ENCODE data around the gene PPM1B. TPM values are rescaled to one million over a fixed set of nuclear protein-coding genes. Genes with fewer than 3 reads are reported as not detected.

Gene PPM1B
- total RNA-seq, 3 donors from 2014 or later (not counting 1 experiment from before 2014, with no cell fraction given), result 79.9 to 102 (median 98.8) TPM

DNA sequence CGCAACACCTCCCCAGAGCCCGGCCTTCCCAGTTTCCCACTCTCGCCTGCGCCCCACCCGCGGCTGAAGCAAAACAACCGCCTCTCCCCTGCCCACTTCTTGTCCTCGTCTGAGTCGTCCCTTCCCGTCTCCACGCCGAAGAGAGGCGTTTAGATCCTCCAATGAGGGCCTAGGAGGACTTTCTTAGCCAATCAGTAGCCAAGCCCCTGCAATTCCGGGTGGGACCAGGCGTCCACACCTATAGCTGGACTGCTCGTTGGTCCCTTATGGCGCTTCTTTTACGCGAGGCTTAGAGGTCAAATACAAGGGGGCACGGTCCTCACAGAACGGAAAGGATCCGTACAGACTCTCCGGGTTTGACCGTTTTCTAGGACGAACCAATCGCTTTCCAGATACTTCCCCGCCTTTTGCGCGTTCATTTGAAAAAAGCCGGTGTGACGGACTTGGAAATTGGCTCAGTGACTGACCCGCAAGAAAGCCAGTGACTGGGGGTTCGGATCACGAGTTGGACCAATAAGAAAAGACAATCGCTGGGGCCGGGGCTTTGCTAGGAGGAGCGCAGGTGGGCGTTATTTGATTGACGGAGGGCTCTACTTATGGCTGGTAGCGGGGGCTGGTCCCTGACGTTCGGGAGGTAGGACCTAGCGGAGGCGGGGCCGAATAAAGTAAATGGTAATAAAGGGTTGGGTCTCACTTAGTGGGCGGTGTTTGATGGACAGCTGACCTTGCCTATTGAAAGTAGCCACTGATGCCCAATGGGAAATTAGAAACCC, 581 bp upstream of the PPM1B start:
- Histone ChIP-seq H3K27ac (ENCODE audit: low read length) (peak overlapping the region; percentile 93), H3K9me3 (ENCODE audit: control insufficient read depth, insufficient read depth, low read length) (no peaks in the 10 kb centered on the region), H3K4me1 (ENCODE audit: control insufficient read depth, insufficient read depth, low read length) (peaks cover 12% of the 10 kb centered on the region), H3K36me3 (ENCODE audit: control insufficient read depth, insufficient read depth, low read length) (no peaks in the 10 kb centered on the region), H3K27me3 (ENCODE audit: control insufficient read depth, insufficient read depth, low read length) (no peaks in the 10 kb centered on the region), H3K4me3 (ENCODE audit: low read length) (peak overlapping the region; percentile 68)
- H3K4me1 Mint-ChIP-seq, result peaks cover 33 to 42% of the 10 kb centered on the region in 2 donors
- peak overlapping the region; percentile 97 for H3K4me3 Mint-ChIP-seq
- H3K27ac Mint-ChIP-seq, result peak overlapping the region; percentile 90 to 96
- TF ChIP-seq, protein P1, sequence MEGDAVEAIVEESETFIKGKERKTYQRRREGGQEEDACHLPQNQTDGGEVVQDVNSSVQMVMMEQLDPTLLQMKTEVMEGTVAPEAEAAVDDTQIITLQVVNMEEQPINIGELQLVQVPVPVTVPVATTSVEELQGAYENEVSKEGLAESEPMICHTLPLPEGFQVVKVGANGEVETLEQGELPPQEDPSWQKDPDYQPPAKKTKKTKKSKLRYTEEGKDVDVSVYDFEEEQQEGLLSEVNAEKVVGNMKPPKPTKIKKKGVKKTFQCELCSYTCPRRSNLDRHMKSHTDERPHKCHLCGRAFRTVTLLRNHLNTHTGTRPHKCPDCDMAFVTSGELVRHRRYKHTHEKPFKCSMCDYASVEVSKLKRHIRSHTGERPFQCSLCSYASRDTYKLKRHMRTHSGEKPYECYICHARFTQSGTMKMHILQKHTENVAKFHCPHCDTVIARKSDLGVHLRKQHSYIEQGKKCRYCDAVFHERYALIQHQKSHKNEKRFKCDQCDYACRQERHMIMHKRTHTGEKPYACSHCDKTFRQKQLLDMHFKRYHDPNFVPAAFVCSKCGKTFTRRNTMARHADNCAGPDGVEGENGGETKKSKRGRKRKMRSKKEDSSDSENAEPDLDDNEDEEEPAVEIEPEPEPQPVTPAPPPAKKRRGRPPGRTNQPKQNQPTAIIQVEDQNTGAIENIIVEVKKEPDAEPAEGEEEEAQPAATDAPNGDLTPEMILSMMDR (IDR thresholded peaks at IDR 0.05), result no peak
- H3K36me3 Mint-ChIP-seq, result no peaks in the 10 kb centered on the region
- WGBS (ENCODE audit: insufficient coverage), result under 1% methylated on average over 46 of the region's 46 CpGs
- no peaks in the 10 kb centered on the region for H3K27me3 Mint-ChIP-seq (ENCODE audit: low read depth in 2 of 2)
- intact Hi-C loops (cut with micrococcal nuclease), result loop anchor here (1.0 to 5.0 kb wide), 5 partner anchors 16 to 1356 kb away; partner anchors contain the start of genes CAMKMT and PREPL
- DNase-seq, result peak; percentile 90 to 99
- H3K9me3 Mint-ChIP-seq, result no peaks in the 10 kb centered on the region
- ATAC-seq, result peak; percentile 76 to 92 (median 79)

DNA sequence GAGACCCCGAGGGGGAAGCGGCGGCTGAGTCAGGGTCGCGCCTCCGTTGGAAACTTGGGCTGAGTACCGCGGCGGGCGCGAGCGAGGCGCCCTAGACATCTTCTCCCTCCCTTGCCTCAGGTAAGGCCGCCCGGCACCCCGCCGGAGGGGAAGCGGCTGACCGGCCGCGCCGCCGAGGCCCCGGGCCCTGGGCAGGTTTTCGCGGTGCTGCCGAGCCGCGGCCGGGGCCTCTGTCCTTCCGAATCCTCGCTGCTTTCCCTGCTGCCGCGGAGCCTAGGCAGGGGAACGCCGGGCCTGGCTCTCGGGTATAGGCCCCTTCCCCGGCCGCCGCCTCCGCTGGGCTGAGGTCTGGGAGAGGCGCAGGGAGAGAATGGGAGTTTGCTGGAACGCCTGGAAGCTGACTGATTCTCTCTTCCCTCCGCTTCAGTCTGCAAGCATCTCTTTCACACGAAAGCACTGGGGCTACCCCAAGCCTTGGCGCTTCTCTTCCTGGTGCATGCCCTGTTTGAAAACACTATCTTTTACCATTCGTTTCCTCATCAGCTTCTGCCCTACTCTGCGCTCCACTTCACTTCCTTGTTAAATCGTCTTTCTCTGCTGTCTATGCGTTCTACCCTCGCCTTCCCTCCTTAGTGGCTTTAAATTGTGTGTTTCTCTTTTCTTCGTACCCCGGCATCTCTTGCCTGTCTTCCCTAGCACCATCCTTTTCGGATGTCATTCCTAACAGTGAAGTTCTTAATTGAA, 652 bp downstream of the PPM1B start:
- 0% methylated on average over 54 of the region's 54 CpGs for WGBS (ENCODE audit: insufficient coverage)
- peaks cover 42 to 49% of the 10 kb centered on the region in 2 donors for H3K4me1 Mint-ChIP-seq

DNA sequence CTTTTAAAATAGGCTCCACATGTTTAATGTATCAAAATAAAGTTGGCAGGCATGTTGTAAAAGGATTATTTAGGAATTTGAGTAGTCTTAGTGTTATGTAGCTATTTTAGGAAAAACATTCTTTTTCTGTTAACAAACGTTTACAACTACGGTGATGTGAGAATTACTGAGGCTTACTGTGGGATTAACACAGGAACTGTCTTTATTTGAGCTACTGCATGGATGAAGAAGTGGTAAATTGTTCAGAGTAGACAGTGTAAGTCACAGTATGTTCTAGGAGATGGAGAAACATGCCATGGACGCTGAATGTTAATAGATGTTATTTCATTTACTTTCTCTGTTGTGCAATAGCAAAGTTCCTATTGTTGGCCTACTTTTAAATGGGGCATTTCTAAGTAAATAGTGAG, 1.6 kb downstream of the PPM1B start:
- peaks cover 15% of the 10 kb centered on the region for H3K4me1 ChIP-seq (ENCODE audit: control insufficient read depth, insufficient read depth, low read length)
- H3K27ac ChIP-seq (ENCODE audit: low read length), result peak overlapping the region; percentile 85
- Mint-ChIP-seq H3K4me1 (peaks cover 52 to 57% of the 10 kb centered on the region in 2 donors), H3K36me3 (no peaks in the 10 kb centered on the region), H3K27me3 (ENCODE audit: low read depth in 2 of 2) (no peaks in the 10 kb centered on the region), H3K27ac (peak overlapping the region; percentile 90 to 96), H3K4me3 (peak overlapping the region; percentile 97), H3K9me3 (no peaks in the 10 kb centered on the region)
- no peaks in the 10 kb centered on the region for H3K9me3 ChIP-seq (ENCODE audit: control insufficient read depth, insufficient read depth, low read length)
- intact Hi-C loops (cut with micrococcal nuclease), result no loop called here
- TF ChIP-seq, protein P1 (IDR thresholded peaks at IDR 0.05), result no peak
- peak overlapping the region; percentile 63 for H3K4me3 ChIP-seq (ENCODE audit: low read length)
- H3K36me3 ChIP-seq (ENCODE audit: control insufficient read depth, insufficient read depth, low read length), result no peaks in the 10 kb centered on the region
- DNase-seq (peak in 1 of 2 donors; percentile 14), ATAC-seq (no peak)
- WGBS (ENCODE audit: insufficient coverage), result 0% methylated on average over 3 of the region's 3 CpGs
- no peaks in the 10 kb centered on the region for H3K27me3 ChIP-seq (ENCODE audit: control insufficient read depth, insufficient read depth, low read length)

More for the DNA sequence above, 652 bp downstream of the PPM1B start:
- peak in 1 of 3 donors; percentile 4 for ATAC-seq
- peak; percentile 48 to 76 for DNase-seq
- no peaks in the 10 kb centered on the region for H3K36me3 ChIP-seq (ENCODE audit: control insufficient read depth, insufficient read depth, low read length)
- intact Hi-C loops (cut with micrococcal nuclease), result loop anchor here (5.0 kb wide), 2 partner anchors 82 to 1357 kb away; no protein-coding TSS in a partner anchor
- Mint-ChIP-seq H3K4me3 (peak overlapping the region; percentile 97), H3K9me3 (no peaks in the 10 kb centered on the region), H3K27ac (peak overlapping the region; percentile 90 to 96), H3K27me3 (ENCODE audit: low read depth in 2 of 2) (no peaks in the 10 kb centered on the region), H3K36me3 (no peaks in the 10 kb centered on the region)
- H3K4me1 ChIP-seq (ENCODE audit: control insufficient read depth, insufficient read depth, low read length), result peaks cover 12% of the 10 kb centered on the region
- TF ChIP-seq, protein P1 (IDR thresholded peaks at IDR 0.05), result no peak
- H3K27me3 ChIP-seq (ENCODE audit: control insufficient read depth, insufficient read depth, low read length), result no peaks in the 10 kb centered on the region
- no peaks in the 10 kb centered on the region for H3K9me3 ChIP-seq (ENCODE audit: control insufficient read depth, insufficient read depth, low read length)
- peak overlapping the region; percentile 63 for H3K4me3 ChIP-seq (ENCODE audit: low read length)
- H3K27ac ChIP-seq (ENCODE audit: low read length), result peak overlapping the region; percentile 85
